Measurements from ENCODE around the gene GFM1.

GFM1 gene

DNA sequence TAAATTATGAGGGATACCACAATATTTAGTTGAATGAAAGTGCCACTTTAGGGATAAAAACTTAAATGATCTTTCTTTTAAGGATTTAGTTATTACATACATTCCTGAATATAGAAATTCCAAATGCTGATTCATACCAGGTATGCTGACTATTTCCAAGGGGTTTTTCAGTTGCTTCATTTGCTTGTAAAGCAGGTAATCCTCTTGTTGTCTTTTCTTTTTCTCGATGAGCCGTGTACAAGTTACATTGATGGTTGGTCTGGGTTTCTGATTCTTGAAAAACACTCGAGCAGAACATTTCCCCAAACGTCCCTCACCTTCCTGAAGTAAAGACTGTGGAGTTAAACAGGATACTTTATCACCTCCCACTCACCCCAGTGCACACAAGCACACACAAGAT, 66.3 kb downstream of the GFM1 start:
- H3K36me3 ChIP-seq (ENCODE audit: control insufficient read depth in 1 of 2, insufficient read depth in 2 of 2, low read length in 2 of 2), result peaks cover 8 to 31% of the 10 kb centered on the region in 2 donors
- H3K27me3 ChIP-seq (ENCODE audit: low read depth, low read length), result no peaks in the 10 kb centered on the region
- no peaks in the 10 kb centered on the region for H3K9me3 ChIP-seq (ENCODE audit: control insufficient read depth in 1 of 2, low read length in 2 of 2)
- peaks cover 0 to 14% of the 10 kb centered on the region in 2 donors for H3K4me1 ChIP-seq (ENCODE audit: control insufficient read depth in 1 of 2, insufficient read depth in 2 of 2, low read length in 2 of 2)
- no peak overlapping the region for H3K4me3 ChIP-seq (ENCODE audit: low read depth in 1 of 2, low read length in 2 of 2)
- H3K27ac ChIP-seq (ENCODE audit: low read length), result no peak overlapping the region

DNA sequence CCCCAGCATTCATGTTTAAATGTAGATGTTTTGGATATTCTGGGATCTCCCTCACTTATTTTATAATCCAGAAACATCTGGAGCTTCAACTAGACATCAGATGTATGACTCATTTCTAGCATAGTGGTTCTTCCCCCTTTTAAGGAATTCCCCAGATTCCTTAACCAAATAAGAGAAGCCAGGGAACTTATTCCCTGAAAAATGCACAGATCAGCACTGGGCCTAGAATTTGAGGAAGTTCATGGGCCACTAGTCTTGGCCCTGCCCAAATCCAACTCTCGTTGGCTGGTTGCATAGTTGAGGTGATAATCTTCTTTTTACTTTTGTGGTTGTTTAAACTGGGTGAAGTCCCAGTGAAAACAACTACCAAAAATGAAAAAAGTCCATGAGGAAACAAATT, 67.6 kb downstream of the GFM1 start:
- Histone ChIP-seq H3K9me3 (ENCODE audit: control insufficient read depth in 1 of 2, low read length in 2 of 2) (no peaks in the 10 kb centered on the region), H3K4me3 (ENCODE audit: low read depth in 1 of 2, low read length in 2 of 2) (no peak overlapping the region), H3K36me3 (ENCODE audit: control insufficient read depth in 1 of 2, insufficient read depth in 2 of 2, low read length in 2 of 2) (peaks cover 8 to 31% of the 10 kb centered on the region in 2 donors), H3K27me3 (ENCODE audit: low read depth, low read length) (no peaks in the 10 kb centered on the region), H3K27ac (ENCODE audit: low read length) (no peak overlapping the region), H3K4me1 (ENCODE audit: control insufficient read depth in 1 of 2, insufficient read depth in 2 of 2, low read length in 2 of 2) (peaks cover 0 to 14% of the 10 kb centered on the region in 2 donors)

DNA sequence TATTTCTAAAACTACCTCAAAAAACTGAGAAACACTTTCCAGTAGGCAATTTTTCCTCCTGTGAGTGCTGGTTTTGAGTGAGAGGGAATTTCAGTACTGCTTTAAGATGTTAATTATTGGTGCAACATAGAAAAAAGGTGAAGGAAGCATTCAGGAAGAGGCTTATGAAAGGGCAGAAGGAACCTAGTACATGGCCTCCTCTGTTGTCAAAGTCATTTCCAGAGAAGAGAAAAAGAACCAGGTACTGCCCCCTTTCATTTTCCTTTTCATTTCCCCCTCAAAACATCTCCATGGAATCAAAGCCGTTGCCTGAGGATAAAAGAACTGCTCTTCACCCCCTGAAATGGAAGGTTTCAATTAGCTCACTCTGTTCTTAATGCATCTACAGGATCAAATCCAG, 68.1 kb downstream of the GFM1 start:
- H3K36me3 ChIP-seq (ENCODE audit: control insufficient read depth in 1 of 2, insufficient read depth in 2 of 2, low read length in 2 of 2), result peaks cover 8 to 31% of the 10 kb centered on the region in 2 donors
- no peak overlapping the region for H3K4me3 ChIP-seq (ENCODE audit: low read depth in 1 of 2, low read length in 2 of 2)
- peaks cover 0 to 18% of the 10 kb centered on the region in 2 donors for H3K4me1 ChIP-seq (ENCODE audit: control insufficient read depth in 1 of 2, insufficient read depth in 2 of 2, low read length in 2 of 2)
- H3K9me3 ChIP-seq (ENCODE audit: control insufficient read depth in 1 of 2, low read length in 2 of 2), result no peaks in the 10 kb centered on the region
- H3K27ac ChIP-seq (ENCODE audit: low read length), result peak overlapping the region; percentile 74
- H3K27me3 ChIP-seq (ENCODE audit: low read depth, low read length), result no peaks in the 10 kb centered on the region

DNA sequence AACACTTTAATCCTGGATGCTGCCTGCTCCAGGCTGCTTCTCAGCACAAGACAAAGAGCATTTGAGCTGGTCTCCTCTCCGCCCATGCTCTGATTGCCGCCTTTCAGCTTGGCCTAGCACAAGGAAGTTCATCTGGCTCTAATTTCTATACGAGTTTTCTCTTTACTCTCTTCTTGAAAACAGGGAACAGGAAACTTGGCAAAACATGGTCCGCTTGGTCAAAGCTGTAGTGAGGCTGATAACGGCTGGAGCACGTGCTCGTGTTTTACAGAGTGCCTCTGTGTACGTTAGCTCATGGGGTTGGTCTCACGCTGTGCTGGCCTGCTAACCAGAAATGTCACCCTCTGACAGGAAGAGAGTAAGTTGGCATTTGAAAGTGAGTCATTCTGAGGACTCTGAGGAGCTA, 68.8 kb downstream of the GFM1 start:
- Histone ChIP-seq H3K27me3 (ENCODE audit: low read depth, low read length) (no peaks in the 10 kb centered on the region), H3K4me3 (ENCODE audit: low read depth in 1 of 2, low read length in 2 of 2) (no peak overlapping the region), H3K27ac (ENCODE audit: low read length) (peak overlapping the region; percentile 74), H3K4me1 (ENCODE audit: control insufficient read depth in 1 of 2, insufficient read depth in 2 of 2, low read length in 2 of 2) (peaks cover 0 to 21% of the 10 kb centered on the region in 2 donors), H3K36me3 (ENCODE audit: control insufficient read depth in 1 of 2, insufficient read depth in 2 of 2, low read length in 2 of 2) (peaks cover 8 to 27% of the 10 kb centered on the region in 2 donors), H3K9me3 (ENCODE audit: control insufficient read depth in 1 of 2, low read length in 2 of 2) (no peaks in the 10 kb centered on the region)

DNA sequence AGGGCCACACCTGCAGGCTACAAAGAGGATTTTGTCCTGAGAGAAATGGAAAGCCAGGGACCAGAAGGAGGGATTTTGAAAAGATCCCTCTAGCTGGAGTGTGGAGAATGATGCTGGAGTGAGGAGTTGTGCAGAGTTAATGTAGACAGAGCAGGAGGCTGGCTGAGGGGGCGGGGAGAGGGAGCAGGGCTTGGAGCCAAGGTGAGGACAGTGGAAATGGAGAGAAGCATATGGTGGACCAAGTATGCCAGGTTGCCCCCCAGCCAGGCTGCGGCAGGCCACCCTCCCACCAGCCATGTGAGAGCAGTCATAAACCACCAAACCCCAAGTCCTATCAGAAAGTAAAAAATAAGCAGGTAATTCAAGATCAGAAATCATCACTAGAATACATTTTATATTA, 73.2 kb downstream of the GFM1 start:
- no peaks in the 10 kb centered on the region for H3K27me3 ChIP-seq (ENCODE audit: low read depth, low read length)
- H3K4me1 ChIP-seq (ENCODE audit: control insufficient read depth in 1 of 2, insufficient read depth in 2 of 2, low read length in 2 of 2), result peaks cover 0 to 11% of the 10 kb centered on the region in 2 donors
- H3K4me3 ChIP-seq (ENCODE audit: low read depth in 1 of 2, low read length in 2 of 2), result no peak overlapping the region
- peaks cover 5 to 7% of the 10 kb centered on the region in 2 donors for H3K36me3 ChIP-seq (ENCODE audit: control insufficient read depth in 1 of 2, insufficient read depth in 2 of 2, low read length in 2 of 2)
- H3K9me3 ChIP-seq (ENCODE audit: control insufficient read depth in 1 of 2, low read length in 2 of 2), result no peaks in the 10 kb centered on the region
- peak overlapping the region; percentile 36 for H3K27ac ChIP-seq (ENCODE audit: low read length)

DNA sequence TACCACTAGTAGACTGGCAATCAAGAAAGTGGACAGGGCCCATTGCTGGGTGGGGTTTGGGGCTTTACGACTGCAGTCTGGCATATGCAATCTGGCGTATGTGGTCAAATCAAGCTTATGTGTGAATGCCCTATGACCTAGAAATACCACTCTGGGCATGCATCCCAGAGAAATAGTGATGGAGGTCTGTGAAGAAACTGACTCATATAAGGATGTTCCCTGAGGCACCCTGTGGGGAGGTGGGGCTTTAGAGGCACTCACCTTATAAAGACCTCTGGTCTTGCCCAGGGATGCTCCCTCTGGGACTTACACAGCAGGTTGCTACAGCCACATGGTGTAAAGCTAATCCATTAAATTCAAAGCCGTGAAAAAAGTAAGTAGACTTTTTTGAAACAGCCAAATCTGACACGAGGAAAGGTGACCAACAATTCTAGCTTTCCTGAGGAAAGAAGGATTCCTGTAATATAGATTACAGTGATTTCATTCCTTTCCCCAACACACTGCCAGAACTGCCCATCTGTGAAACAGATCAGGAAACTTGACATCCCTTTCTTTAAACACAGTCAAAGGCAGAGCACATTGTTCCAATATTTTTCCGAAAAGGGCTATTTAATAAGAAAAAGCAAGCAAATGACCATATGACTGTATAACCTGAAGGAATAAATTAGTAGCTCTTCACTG, 74.3 kb downstream of the GFM1 start:
- Histone ChIP-seq H3K4me3 (ENCODE audit: low read depth in 1 of 2, low read length in 2 of 2) (no peak overlapping the region), H3K27me3 (ENCODE audit: low read depth, low read length) (no peaks in the 10 kb centered on the region), H3K36me3 (ENCODE audit: control insufficient read depth in 1 of 2, insufficient read depth in 2 of 2, low read length in 2 of 2) (peaks cover 0 to 5% of the 10 kb centered on the region in 2 donors), H3K4me1 (ENCODE audit: control insufficient read depth in 1 of 2, insufficient read depth in 2 of 2, low read length in 2 of 2) (peaks cover 3 to 6% of the 10 kb centered on the region in 2 donors), H3K9me3 (ENCODE audit: control insufficient read depth in 1 of 2, low read length in 2 of 2) (no peaks in the 10 kb centered on the region), H3K27ac (ENCODE audit: low read length) (no peak overlapping the region)

DNA sequence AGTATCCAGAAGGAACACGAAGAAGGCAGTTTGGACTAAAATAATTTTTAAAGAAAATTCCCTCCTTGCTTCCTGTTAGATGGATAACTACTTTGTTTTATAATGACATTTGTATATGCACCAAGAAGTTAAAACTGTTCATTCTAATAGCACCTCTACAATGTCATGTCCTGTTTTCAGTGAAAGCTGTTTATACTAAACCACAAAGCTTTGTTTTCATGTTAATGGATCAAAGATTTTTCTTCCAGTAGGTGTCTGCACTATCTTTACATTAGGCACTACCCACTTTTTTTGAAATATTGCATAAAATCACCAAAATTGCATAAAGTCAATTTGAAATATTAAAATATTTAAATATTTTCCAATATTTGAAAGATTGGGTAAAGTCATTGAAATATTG, 77.8 kb downstream of the GFM1 start:
- H3K36me3 ChIP-seq (ENCODE audit: control insufficient read depth in 1 of 2, insufficient read depth in 2 of 2, low read length in 2 of 2), result peaks cover 0 to 5% of the 10 kb centered on the region in 2 donors
- H3K4me1 ChIP-seq (ENCODE audit: control insufficient read depth in 1 of 2, insufficient read depth in 2 of 2, low read length in 2 of 2), result peaks cover 8 to 17% of the 10 kb centered on the region in 2 donors
- no peaks in the 10 kb centered on the region for H3K9me3 ChIP-seq (ENCODE audit: control insufficient read depth in 1 of 2, low read length in 2 of 2)
- H3K4me3 ChIP-seq (ENCODE audit: low read depth in 1 of 2, low read length in 2 of 2), result no peak overlapping the region
- H3K27ac ChIP-seq (ENCODE audit: low read length), result no peak overlapping the region
- H3K27me3 ChIP-seq (ENCODE audit: low read depth, low read length), result no peaks in the 10 kb centered on the region

DNA sequence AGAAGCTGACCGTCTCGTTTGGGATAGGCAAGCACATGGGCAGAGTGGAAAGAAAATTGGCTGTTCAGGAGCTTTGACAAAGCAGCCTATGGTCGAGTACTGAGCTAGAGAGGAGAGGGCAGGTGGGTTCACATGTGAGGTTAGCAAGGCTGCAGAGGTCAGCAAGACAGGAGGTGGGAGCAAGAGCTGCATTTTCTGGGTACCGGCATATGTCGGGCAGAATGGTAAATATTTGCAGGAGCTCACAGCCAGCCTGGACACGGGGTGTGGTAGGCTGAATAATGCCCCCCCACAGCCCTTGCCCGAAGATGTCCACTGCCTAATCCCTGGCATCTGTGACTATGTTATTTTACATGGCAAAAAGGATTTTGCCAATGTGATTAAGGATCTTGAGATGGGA, 79.7 kb downstream of the GFM1 start:
- peaks cover 12 to 21% of the 10 kb centered on the region in 2 donors for H3K4me1 ChIP-seq (ENCODE audit: control insufficient read depth in 1 of 2, insufficient read depth in 2 of 2, low read length in 2 of 2)
- H3K27ac ChIP-seq (ENCODE audit: low read length), result peak overlapping the region; percentile 82
- H3K27me3 ChIP-seq (ENCODE audit: low read depth, low read length), result no peaks in the 10 kb centered on the region
- H3K36me3 ChIP-seq (ENCODE audit: control insufficient read depth in 1 of 2, insufficient read depth in 2 of 2, low read length in 2 of 2), result peaks cover 0 to 5% of the 10 kb centered on the region in 2 donors
- no peaks in the 10 kb centered on the region for H3K9me3 ChIP-seq (ENCODE audit: control insufficient read depth in 1 of 2, low read length in 2 of 2)
- no peak overlapping the region for H3K4me3 ChIP-seq (ENCODE audit: low read depth in 1 of 2, low read length in 2 of 2)

DNA sequence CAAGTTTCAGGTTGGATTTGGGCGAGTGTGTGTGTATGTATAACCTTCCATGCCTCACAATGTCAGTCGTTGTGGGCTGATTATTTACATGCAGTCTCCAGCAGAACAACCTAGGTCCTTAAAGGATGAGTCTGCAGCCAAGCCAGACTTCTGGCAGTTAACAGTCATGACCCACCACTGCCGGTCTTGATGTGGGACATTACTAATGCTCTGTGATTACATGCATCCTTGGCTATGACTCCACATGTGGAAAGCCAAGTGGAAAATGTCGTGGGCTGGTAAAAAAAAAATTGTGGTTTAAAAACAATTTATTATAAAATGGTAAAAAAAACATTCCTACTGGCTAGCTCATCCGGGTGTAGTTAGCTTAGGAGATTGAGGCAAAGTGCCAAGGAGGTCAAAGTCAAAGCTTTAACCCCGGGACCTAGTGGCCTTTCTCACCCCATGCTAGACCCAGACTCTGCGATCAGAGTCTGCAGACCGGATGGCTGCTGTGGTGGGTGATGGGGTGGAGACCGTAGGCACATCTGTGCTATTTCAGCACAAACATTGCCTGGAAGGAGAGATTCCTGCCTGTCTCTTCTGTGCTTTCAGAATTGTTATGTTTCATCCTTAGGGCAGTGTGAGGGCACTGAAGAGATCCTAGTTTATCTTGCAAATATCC, 81.2 kb downstream of the GFM1 start:
- H3K4me3 ChIP-seq (ENCODE audit: low read depth in 1 of 2, low read length in 2 of 2), result no peak overlapping the region
- H3K27me3 ChIP-seq (ENCODE audit: low read depth, low read length), result no peaks in the 10 kb centered on the region
- H3K36me3 ChIP-seq (ENCODE audit: control insufficient read depth in 1 of 2, insufficient read depth in 2 of 2, low read length in 2 of 2), result no peaks in the 10 kb centered on the region
- H3K4me1 ChIP-seq (ENCODE audit: control insufficient read depth in 1 of 2, insufficient read depth in 2 of 2, low read length in 2 of 2), result peaks cover 12 to 23% of the 10 kb centered on the region in 2 donors
- H3K9me3 ChIP-seq (ENCODE audit: control insufficient read depth in 1 of 2, low read length in 2 of 2), result no peaks in the 10 kb centered on the region
- H3K27ac ChIP-seq (ENCODE audit: low read length), result peak overlapping the region; percentile 70

DNA sequence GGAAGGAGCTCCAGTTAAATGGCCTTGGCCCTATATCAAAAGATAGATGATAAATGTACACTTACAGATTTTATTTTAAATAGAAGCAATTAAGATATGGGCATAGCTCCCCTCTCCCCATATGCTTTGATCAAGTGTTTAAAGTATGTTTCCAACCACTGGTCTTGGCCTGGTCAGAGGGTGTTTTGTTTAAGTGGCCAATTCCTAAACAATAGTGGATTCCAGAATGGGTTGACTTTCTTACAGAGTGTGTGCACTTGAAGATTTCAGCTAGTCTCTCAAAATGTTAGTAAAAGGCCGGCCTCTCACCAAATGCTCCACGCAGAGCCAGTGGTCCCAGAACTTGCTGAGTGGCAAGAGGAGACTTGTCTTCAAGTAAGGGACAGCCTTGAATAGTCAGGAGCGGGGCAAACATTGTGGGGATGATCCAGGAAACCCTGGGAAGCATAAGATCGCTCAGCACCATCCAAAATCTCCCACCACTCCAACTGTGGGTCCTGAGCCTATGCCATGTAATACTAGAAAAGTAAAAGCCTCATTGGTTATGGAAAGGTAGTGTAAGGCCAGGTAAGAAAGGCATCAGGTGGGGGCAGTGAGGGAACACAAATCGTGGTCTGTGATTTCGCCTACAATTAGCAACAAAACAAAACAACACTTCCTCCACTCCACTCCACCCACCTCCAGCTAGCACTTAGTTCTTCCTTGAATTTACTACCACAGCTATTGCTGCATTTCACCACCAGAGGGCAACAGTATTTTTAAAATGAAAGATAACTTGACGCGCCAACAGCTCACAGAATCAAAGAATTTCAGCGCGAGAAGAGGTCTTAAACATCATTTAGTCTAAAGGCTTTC, 83.1 kb downstream of the GFM1 start:
- Histone ChIP-seq H3K9me3 (ENCODE audit: control insufficient read depth in 1 of 2, low read length in 2 of 2) (no peaks in the 10 kb centered on the region), H3K4me1 (ENCODE audit: control insufficient read depth in 1 of 2, insufficient read depth in 2 of 2, low read length in 2 of 2) (peaks cover 12 to 32% of the 10 kb centered on the region in 2 donors), H3K27ac (ENCODE audit: low read length) (peak overlapping the region; percentile 3), H3K27me3 (ENCODE audit: low read depth, low read length) (no peaks in the 10 kb centered on the region), H3K36me3 (ENCODE audit: control insufficient read depth in 1 of 2, insufficient read depth in 2 of 2, low read length in 2 of 2) (no peaks in the 10 kb centered on the region), H3K4me3 (ENCODE audit: low read depth in 1 of 2, low read length in 2 of 2) (no peak overlapping the region)

DNA sequence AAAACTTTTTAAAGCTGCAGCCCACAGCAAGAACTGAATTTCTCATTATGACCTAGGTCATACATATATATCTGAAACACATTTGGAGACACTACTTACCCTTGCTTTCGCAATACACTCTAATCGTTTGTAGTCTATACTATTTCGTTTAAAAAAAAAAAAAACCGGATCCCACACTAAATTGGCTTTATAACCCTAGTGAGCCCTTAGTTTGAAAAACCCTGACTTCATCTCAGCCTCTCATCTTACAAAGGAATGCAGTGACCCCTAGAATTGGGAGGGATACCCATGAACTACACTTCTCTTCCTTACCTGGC, 83.7 kb downstream of the GFM1 start:
- Histone ChIP-seq H3K36me3 (ENCODE audit: control insufficient read depth in 1 of 2, insufficient read depth in 2 of 2, low read length in 2 of 2) (no peaks in the 10 kb centered on the region), H3K4me3 (ENCODE audit: low read depth in 1 of 2, low read length in 2 of 2) (no peak overlapping the region), H3K27ac (ENCODE audit: low read length) (no peak overlapping the region), H3K9me3 (ENCODE audit: control insufficient read depth in 1 of 2, low read length in 2 of 2) (no peaks in the 10 kb centered on the region), H3K4me1 (ENCODE audit: control insufficient read depth in 1 of 2, insufficient read depth in 2 of 2, low read length in 2 of 2) (peaks cover 12 to 32% of the 10 kb centered on the region in 2 donors), H3K27me3 (ENCODE audit: low read depth, low read length) (no peaks in the 10 kb centered on the region)

All from muscle layer of duodenum (tissue), 2 donors.